HEK293 (cell line): Measurements from ENCODE around the gene REG1A.

Source experiments
- CTCF ChIA-PET: fragments of 350-600 bp; formaldehyde crosslinking; extraction: SDS; loops from one replicate; lab custom pipeline; 2021; ENCODE audit warnings: antibody characterized with exemption; lab: Yijun Ruan, JAX
- POLR2A ChIA-PET: fragments of 300-600 bp; formaldehyde crosslinking; extraction: SDS; loops from one replicate; lab custom pipeline; 2020; ENCODE audit warnings: antibody characterized with exemption, inconsistent platforms; lab: Yijun Ruan, JAX
- H3K27ac ChIP-seq: fragments of 200-500 bp; sonication (Bioruptor generic); 2 replicates; pipeline ENCODE4 v1.5.1; 2014; ENCODE audit warnings: low read depth, low read length, control low read depth, inconsistent platforms; ENCODE audit errors: extremely low read depth
- H3K36me3 ChIP-seq, 2 experiments: fragments of 200-500 bp in 1 of 2; sonication (Bioruptor generic) in 1 of 2; 1 replicate in 1 of 2; 2 replicates in 1 of 2; pipeline ENCODE4 v1.5.1; 2014 to 2017; ENCODE audit warnings: inconsistent platforms in 2 of 2, low read length in 2 of 2; ENCODE audit not compliant: control insufficient read depth in 2 of 2, insufficient read depth in 1 of 2
- H3K4me1 ChIP-seq: fragments of 200-500 bp; sonication (Bioruptor generic); 2 replicates; pipeline ENCODE4 v1.5.1; 2014; ENCODE audit warnings: mild to moderate bottlenecking, low read length, inconsistent platforms; ENCODE audit not compliant: control insufficient read depth, insufficient read depth
- H3K4me3 ChIP-seq: 2 replicates; pipeline ENCODE4 v1.5.1; 2011; ENCODE audit warnings: low read depth, mild to moderate bottlenecking, control low read depth, low read length, moderate library complexity
- H3K9me3 ChIP-seq: fragments of 200-500 bp; sonication (Bioruptor generic); 2 replicates; pipeline ENCODE4 v1.5.1; 2014; ENCODE audit warnings: low read depth, low read length, inconsistent platforms; ENCODE audit not compliant: control insufficient read depth, insufficient read depth
- CTCF ChIP-seq: fragments of 450-650 bp; formaldehyde crosslinking; IDR thresholded peaks from 2 replicates; pipeline ENCODE4 v1.5.1; 2016; ENCODE audit warnings: missing biosample characterization, missing genetic modification characterization
- GLI2 ChIP-seq: fragments of 450-650 bp; formaldehyde crosslinking; IDR thresholded peaks from 2 replicates; pipeline ENCODE4; 2017; ENCODE audit warnings: missing biosample characterization, missing genetic modification characterization, low read depth, borderline replicate concordance
- PRDM2 ChIP-seq: fragments of 450-650 bp; formaldehyde crosslinking; IDR thresholded peaks from 2 replicates; pipeline ENCODE4 v1.5.1; 2016; ENCODE audit warnings: missing biosample characterization, missing genetic modification characterization, borderline replicate concordance
- YY1 ChIP-seq: fragments of 450-650 bp; formaldehyde crosslinking; IDR thresholded peaks from 2 replicates; pipeline ENCODE4 v1.5.1; 2018; ENCODE audit warnings: missing biosample characterization, missing genetic modification characterization
- YY2 ChIP-seq: fragments of 450-650 bp; formaldehyde crosslinking; IDR thresholded peaks from 2 replicates; pipeline ENCODE4 v1.5.1; 2016; ENCODE audit warnings: missing biosample characterization, missing genetic modification characterization
- ZBTB7A ChIP-seq: fragments of 450-650 bp; formaldehyde crosslinking; IDR thresholded peaks from 2 replicates; pipeline ENCODE4 v1.5.1; 2016; ENCODE audit warnings: low read depth, missing biosample characterization, missing genetic modification characterization
- ZFP3 ChIP-seq: fragments of 450-650 bp; formaldehyde crosslinking; IDR thresholded peaks from 2 replicates; pipeline ENCODE4 v1.5.1; 2016; ENCODE audit warnings: low read depth, missing biosample characterization, missing genetic modification characterization
- ZFP37 ChIP-seq: fragments of 450-650 bp; formaldehyde crosslinking; IDR thresholded peaks from 2 replicates; pipeline ENCODE4 v1.5.1; 2016; ENCODE audit warnings: missing biosample characterization, missing genetic modification characterization
- ZNF112 ChIP-seq: fragments of 450-650 bp; formaldehyde crosslinking; IDR thresholded peaks from 2 replicates; pipeline ENCODE4 v1.5.0; 2017; ENCODE audit warnings: missing biosample characterization, missing genetic modification characterization
- ZNF175 ChIP-seq: fragments of 450-650 bp; formaldehyde crosslinking; IDR thresholded peaks from 2 replicates; pipeline ENCODE4 v1.5.1; 2016; ENCODE audit warnings: missing biosample characterization, missing genetic modification characterization
- ZNF266 ChIP-seq: fragments of 450-650 bp; formaldehyde crosslinking; IDR thresholded peaks from 2 replicates; pipeline ENCODE4 v1.5.1; 2016; ENCODE audit warnings: missing biosample characterization, missing genetic modification characterization, low read depth
- ZNF354C ChIP-seq: fragments of 450-650 bp; formaldehyde crosslinking; IDR thresholded peaks from 2 replicates; pipeline ENCODE4 v1.5.1; 2016; ENCODE audit warnings: missing biosample characterization, missing genetic modification characterization, low read depth, borderline replicate concordance
- ZNF518A ChIP-seq: fragments of 450-650 bp; formaldehyde crosslinking; conservative IDR thresholded peaks from 2 replicates; pipeline ENCODE4 v1.5.1; 2016; ENCODE audit warnings: low read depth, missing biosample characterization, missing genetic modification characterization
- ZNF521 ChIP-seq: fragments of 450-650 bp; formaldehyde crosslinking; IDR thresholded peaks from 2 replicates; pipeline ENCODE4 v1.5.1; 2017; ENCODE audit warnings: missing biosample characterization, mild to moderate bottlenecking, missing genetic modification characterization
- ZNF596 ChIP-seq: fragments of 450-650 bp; IDR thresholded peaks from 2 replicates; pipeline ENCODE4 v1.5.0; 2018; ENCODE audit warnings: missing biosample characterization, mild to moderate bottlenecking, missing genetic modification characterization, moderate library complexity
- TF ChIP-seq, protein P1 (sequence below): fragments of 450-650 bp; formaldehyde crosslinking; IDR thresholded peaks from 2 replicates; pipeline ENCODE4 v1.5.1; 2016; ENCODE audit warnings: missing biosample characterization, missing genetic modification characterization

Gene REG1A

GRCh38 chr2:79082987-79083386, 37.3 kb upstream of the REG1A start:
- ChIA-PET POLR2A (no interaction called here), CTCF (interaction anchor here (0.8 kb wide), 1 partner anchor 804 kb away, joined by 3 read pairs; no protein-coding TSS in a partner anchor)
- Histone ChIP-seq H3K27ac (no peak overlapping the region), H3K9me3 (no peaks in the 10 kb centered on the region), H3K36me3 (no peaks in the 10 kb centered on the region), H3K4me3 (no peak overlapping the region), H3K4me1 (no peaks in the 10 kb centered on the region)
- TF ChIP-seq ZFP3: no peak
- TF ChIP-seq ZNF354C (tag by site-specific recombination): no peak
- TF ChIP-seq ZNF521 (tag by site-specific recombination): no peak
- TF ChIP-seq YY2 (tag by site-specific recombination): no peak
- no peak for TF ChIP-seq ZNF596
- TF ChIP-seq ZNF175 (tag by site-specific recombination): no peak
- no peak for TF ChIP-seq GLI2
- TF ChIP-seq YY1 (tag by site-specific recombination): no peak
- no peak for TF ChIP-seq ZNF266 (tag by site-specific recombination)
- TF ChIP-seq CTCF: no peak
- TF ChIP-seq ZBTB7A (tag by site-specific recombination): no peak
- TF ChIP-seq ZNF112 (tag by site-specific recombination): no peak

- Histone ChIP-seq H3K27ac (no peak overlapping the region), H3K4me3 (no peak overlapping the region), H3K9me3 (no peaks in the 10 kb centered on the region), H3K36me3 (no peaks in the 10 kb centered on the region), H3K4me1 (no peaks in the 10 kb centered on the region)
- TF ChIP-seq PRDM2 (tag by site-specific recombination) (no peak), ZNF518A (tag by site-specific recombination) (no peak), ZFP37 (tag by site-specific recombination) (no peak)
- TF ChIP-seq, protein P1, sequence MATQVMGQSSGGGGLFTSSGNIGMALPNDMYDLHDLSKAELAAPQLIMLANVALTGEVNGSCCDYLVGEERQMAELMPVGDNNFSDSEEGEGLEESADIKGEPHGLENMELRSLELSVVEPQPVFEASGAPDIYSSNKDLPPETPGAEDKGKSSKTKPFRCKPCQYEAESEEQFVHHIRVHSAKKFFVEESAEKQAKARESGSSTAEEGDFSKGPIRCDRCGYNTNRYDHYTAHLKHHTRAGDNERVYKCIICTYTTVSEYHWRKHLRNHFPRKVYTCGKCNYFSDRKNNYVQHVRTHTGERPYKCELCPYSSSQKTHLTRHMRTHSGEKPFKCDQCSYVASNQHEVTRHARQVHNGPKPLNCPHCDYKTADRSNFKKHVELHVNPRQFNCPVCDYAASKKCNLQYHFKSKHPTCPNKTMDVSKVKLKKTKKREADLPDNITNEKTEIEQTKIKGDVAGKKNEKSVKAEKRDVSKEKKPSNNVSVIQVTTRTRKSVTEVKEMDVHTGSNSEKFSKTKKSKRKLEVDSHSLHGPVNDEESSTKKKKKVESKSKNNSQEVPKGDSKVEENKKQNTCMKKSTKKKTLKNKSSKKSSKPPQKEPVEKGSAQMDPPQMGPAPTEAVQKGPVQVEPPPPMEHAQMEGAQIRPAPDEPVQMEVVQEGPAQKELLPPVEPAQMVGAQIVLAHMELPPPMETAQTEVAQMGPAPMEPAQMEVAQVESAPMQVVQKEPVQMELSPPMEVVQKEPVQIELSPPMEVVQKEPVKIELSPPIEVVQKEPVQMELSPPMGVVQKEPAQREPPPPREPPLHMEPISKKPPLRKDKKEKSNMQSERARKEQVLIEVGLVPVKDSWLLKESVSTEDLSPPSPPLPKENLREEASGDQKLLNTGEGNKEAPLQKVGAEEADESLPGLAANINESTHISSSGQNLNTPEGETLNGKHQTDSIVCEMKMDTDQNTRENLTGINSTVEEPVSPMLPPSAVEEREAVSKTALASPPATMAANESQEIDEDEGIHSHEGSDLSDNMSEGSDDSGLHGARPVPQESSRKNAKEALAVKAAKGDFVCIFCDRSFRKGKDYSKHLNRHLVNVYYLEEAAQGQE (tag by site-specific recombination): no peak
- POLR2A ChIA-PET: no interaction called here
- CTCF ChIA-PET: no interaction called here
Measured at GRCh38 chr2:79083597-79084251, 36.6 kb upstream of the REG1A start.
